ENCODE results near the gene NR0B2. TPM values are rescaled to one million over a fixed set of nuclear protein-coding genes. Genes with fewer than 3 reads are reported as not detected.

Gene NR0B2
- total and polyA plus RNA-seq, 2 of the 13 experiments (the other 11 are each of a cell fraction or from before 2014, with no cell fraction given): 72.5 to 133 TPM

- TF ChIP-seq ZNF772 (CRISPR knock-in tag; IDR thresholded peaks at IDR 0.05) (0 out of 2 replicates have a peak, but pooled peaks have one; percentile 45), NR1H2 (CRISPR knock-in tag; IDR thresholded peaks at IDR 0.05; ENCODE audit: borderline replicate concordance, low read depth) (peak; percentile 77; the same call in 1 of the 2 replicates), ZSCAN21 (CRISPR knock-in tag; IDR thresholded peaks at IDR 0.05; ENCODE audit: borderline replicate concordance) (no peak; the same call in none of the 2 replicates), NCOA5 (CRISPR knock-in tag; IDR thresholded peaks at IDR 0.05) (peak; percentile 88), HOXA3 (CRISPR knock-in tag; IDR thresholded peaks at IDR 0.05) (peak; percentile 91; the same call in 1 of the 2 replicates), ZNF205 (CRISPR knock-in tag; IDR thresholded peaks at IDR 0.05) (peak; percentile 73; the same call in 1 of the 2 replicates), ZNF569 (CRISPR knock-in tag; IDR thresholded peaks at IDR 0.05; ENCODE audit: borderline replicate concordance) (peak; percentile 71; the same call in 1 of the 2 replicates), ZNF234 (CRISPR knock-in tag; conservative IDR thresholded peaks at IDR 0.05) (0 out of 2 replicates have a peak, but pooled peaks have one; percentile 52), MYNN (CRISPR knock-in tag; IDR thresholded peaks at IDR 0.05; ENCODE audit: low read depth) (no peak), AFF4 (CRISPR knock-in tag; IDR thresholded peaks at IDR 0.05) (peak; percentile 98), KLF13 (CRISPR knock-in tag; IDR thresholded peaks at IDR 0.05) (no peak), ZNF136 (CRISPR knock-in tag; IDR thresholded peaks at IDR 0.05; ENCODE audit: low read depth) (0 out of 2 replicates have a peak, but pooled peaks have one; percentile 84), HNF4G (IDR thresholded peaks at IDR 0.05; ENCODE audit: borderline replicate concordance, low read depth, low read length) (peak; percentile 99), HNF4G (CRISPR knock-in tag; IDR thresholded peaks at IDR 0.05; ENCODE audit: borderline replicate concordance, low read depth) (peak; percentile 93), MIER3 (CRISPR knock-in tag; IDR thresholded peaks at IDR 0.05; ENCODE audit: borderline replicate concordance) (peak; percentile 96), IRF2 (CRISPR knock-in tag; IDR thresholded peaks at IDR 0.05) (peak; percentile 91), ZBTB44 (CRISPR knock-in tag; IDR thresholded peaks at IDR 0.05) (no peak), SALL1 (CRISPR knock-in tag; IDR thresholded peaks at IDR 0.05) (peak; percentile 88), ZBTB7B (CRISPR knock-in tag; IDR thresholded peaks at IDR 0.05) (peak; percentile 98), KDM3A (CRISPR knock-in tag; IDR thresholded peaks at IDR 0.05; ENCODE audit: low read depth) (peak; percentile 78), ZBTB25 (CRISPR knock-in tag; IDR thresholded peaks at IDR 0.05) (no peak; the same call in 1 of the 2 replicates), CENPX (CRISPR knock-in tag; IDR thresholded peaks at IDR 0.05) (no peak), ZNF143 (CRISPR knock-in tag; IDR thresholded peaks at IDR 0.05) (no peak), FOXK2 (IDR thresholded peaks at IDR 0.05) (peak; percentile 98)
Observed at GRCh38 chr1:26913754-26914619, at the start of gene NR0B2 (continued).

All from HepG2 (cell line).